SK-N-SH (cell line): ENCODE measurements around the gene SPTLC2.

Source experiments
- CHD2 ChIP-seq: fragments of 150-350 bp; IDR thresholded peaks from 2 replicates; pipeline ENCODE4 v1.6.1; 2018; ENCODE audit warnings: low read length; ENCODE audit not compliant: partially characterized antibody
- ELF1 ChIP-seq: IDR thresholded peaks from 2 replicates; pipeline ENCODE4 v1.4.0; 2012
- EP300 ChIP-seq, 2 experiments: IDR thresholded peaks; 2 replicates each; pipeline versions ENCODE4 v1.4.0 to v1.6.1; 2012; ENCODE audit warnings: borderline replicate concordance in 1 of 2, low read depth in 1 of 2, low read length in 1 of 2
- EZH2phosphoT487 ChIP-seq: fragments of 200-600 bp; sonication (generic); IDR thresholded peaks from 2 replicates; pipeline ENCODE4 v1.6.1; 2017; ENCODE audit warnings: low read depth, mixed run types, mild to moderate bottlenecking, antibody characterized with exemption, moderate library complexity, borderline replicate concordance
- MAX ChIP-seq: IDR thresholded peaks from 2 replicates; pipeline ENCODE4 v1.4.0; 2012; ENCODE audit warnings: low read depth
- MEF2A ChIP-seq: IDR thresholded peaks from 2 replicates; pipeline ENCODE4 v1.4.0; 2012; ENCODE audit warnings: low read depth, borderline replicate concordance
- NFIC ChIP-seq: IDR thresholded peaks from 2 replicates; pipeline ENCODE4 v1.4.0; 2012; ENCODE audit warnings: borderline replicate concordance
- NRF1 ChIP-seq: IDR thresholded peaks from 2 replicates; pipeline ENCODE4 v1.6.1; 2012; ENCODE audit warnings: low read depth, mild to moderate bottlenecking, low read length
- REST ChIP-seq: IDR thresholded peaks from 2 replicates; pipeline ENCODE4 v1.6.1; 2012; ENCODE audit warnings: mild to moderate bottlenecking, low read depth, low read length, moderate library complexity
- SMC3 ChIP-seq: IDR thresholded peaks from 2 replicates; pipeline ENCODE4 v1.6.1; 2012; ENCODE audit warnings: low read depth, low read length, improper control_type of control experiment
- TAF1 ChIP-seq: IDR thresholded peaks from 2 replicates; pipeline ENCODE4 v1.6.1; 2012; ENCODE audit warnings: low read depth, mild to moderate bottlenecking, low read length, moderate library complexity, borderline replicate concordance
- TCF12 ChIP-seq: IDR thresholded peaks from 2 replicates; pipeline ENCODE4 v1.4.0; 2012
- YY1 ChIP-seq: IDR thresholded peaks from 2 replicates; pipeline ENCODE4 v1.4.0; 2012; ENCODE audit warnings: low read depth, mild to moderate bottlenecking
- TF ChIP-seq, protein P1 (sequence below): fragments of 200-600 bp; sonication (generic); IDR thresholded peaks from 2 replicates; pipeline ENCODE4 v1.6.1; 2017; ENCODE audit warnings: antibody characterized with exemption, mild to moderate bottlenecking, moderate library complexity

DNA sequence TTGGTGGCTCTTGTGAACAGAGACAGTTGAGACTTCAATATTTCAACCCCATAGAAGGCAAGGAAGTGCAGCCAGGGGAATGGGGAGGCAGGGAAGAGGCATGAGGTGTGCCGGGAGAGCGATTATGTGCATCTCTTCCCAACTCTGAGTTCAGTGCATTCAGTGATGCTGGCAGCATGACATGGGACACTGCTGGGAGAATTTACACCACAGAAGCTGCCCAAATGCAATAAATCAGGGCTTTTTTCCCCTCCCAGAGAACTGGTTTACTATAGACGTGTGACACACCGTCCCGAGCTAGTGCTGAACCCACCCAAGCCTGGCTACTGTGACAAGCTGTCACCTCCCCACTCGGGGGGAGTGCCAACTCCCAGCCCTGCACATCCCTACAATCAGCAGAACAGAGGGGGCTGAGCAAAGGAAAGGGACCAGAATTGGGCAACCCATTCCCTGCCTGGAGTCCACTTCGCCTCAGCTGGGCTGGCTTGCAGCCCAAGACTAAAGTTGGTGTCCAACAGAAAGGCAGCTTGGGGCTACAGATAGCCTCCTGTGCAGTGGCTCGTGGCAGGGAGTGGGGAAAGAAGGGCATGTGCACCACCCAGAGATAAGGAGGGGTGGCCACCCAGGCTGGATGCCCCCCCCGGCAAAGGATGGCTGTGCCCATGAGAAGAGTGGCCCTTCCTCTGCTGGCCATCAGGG, 141.8 kb downstream of the SPTLC2 start:
- TF ChIP-seq ELF1 (no peak), YY1 (no peak), MAX (no peak), MEF2A (no peak), NFIC (no peak), TCF12 (no peak), EP300 (IDR thresholded peaks at IDR 0.05; ENCODE audit: borderline replicate concordance in 1 of 2, low read depth in 1 of 2, low read length in 1 of 2) (no peak), REST (no peak), CHD2 (no peak), EZH2phosphoT487 (no peak), NRF1 (no peak), TAF1 (no peak), SMC3 (no peak)
- TF ChIP-seq, protein P1, sequence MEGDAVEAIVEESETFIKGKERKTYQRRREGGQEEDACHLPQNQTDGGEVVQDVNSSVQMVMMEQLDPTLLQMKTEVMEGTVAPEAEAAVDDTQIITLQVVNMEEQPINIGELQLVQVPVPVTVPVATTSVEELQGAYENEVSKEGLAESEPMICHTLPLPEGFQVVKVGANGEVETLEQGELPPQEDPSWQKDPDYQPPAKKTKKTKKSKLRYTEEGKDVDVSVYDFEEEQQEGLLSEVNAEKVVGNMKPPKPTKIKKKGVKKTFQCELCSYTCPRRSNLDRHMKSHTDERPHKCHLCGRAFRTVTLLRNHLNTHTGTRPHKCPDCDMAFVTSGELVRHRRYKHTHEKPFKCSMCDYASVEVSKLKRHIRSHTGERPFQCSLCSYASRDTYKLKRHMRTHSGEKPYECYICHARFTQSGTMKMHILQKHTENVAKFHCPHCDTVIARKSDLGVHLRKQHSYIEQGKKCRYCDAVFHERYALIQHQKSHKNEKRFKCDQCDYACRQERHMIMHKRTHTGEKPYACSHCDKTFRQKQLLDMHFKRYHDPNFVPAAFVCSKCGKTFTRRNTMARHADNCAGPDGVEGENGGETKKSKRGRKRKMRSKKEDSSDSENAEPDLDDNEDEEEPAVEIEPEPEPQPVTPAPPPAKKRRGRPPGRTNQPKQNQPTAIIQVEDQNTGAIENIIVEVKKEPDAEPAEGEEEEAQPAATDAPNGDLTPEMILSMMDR: no peak
